CD4-positive, alpha-beta T cell treated with Interleukin-1 beta for 1 hour (primary cell): ENCODE measurements around the gene RUVBL1.

Experiments used
- DNase-seq, 2 donors: peaks; one replicate each; pipeline ENCODE4 v3.0.0-alpha.2; 2020 to 2022

The RUVBL1 gene

DNA sequence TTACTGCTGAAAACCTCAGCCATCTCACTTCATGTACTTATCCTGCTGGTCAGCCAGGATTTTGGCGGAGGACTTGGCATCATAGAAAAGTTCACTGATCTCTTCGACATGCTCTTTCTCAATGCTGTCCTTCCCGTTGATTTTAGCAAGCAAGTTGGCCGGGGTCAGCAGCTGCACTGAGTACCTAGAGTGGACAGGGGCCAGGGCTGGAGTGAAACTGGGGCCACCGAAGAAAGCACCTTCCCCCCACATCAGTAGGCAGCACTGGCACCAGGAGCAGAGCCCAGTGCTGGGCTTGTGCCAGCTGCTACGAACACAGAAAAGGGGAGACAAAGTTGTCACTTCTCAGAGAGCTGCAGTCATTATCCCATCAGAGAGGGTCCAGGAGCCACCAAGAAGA, 42.4 kb downstream of the RUVBL1 start:
- no peak for DNase-seq

DNA sequence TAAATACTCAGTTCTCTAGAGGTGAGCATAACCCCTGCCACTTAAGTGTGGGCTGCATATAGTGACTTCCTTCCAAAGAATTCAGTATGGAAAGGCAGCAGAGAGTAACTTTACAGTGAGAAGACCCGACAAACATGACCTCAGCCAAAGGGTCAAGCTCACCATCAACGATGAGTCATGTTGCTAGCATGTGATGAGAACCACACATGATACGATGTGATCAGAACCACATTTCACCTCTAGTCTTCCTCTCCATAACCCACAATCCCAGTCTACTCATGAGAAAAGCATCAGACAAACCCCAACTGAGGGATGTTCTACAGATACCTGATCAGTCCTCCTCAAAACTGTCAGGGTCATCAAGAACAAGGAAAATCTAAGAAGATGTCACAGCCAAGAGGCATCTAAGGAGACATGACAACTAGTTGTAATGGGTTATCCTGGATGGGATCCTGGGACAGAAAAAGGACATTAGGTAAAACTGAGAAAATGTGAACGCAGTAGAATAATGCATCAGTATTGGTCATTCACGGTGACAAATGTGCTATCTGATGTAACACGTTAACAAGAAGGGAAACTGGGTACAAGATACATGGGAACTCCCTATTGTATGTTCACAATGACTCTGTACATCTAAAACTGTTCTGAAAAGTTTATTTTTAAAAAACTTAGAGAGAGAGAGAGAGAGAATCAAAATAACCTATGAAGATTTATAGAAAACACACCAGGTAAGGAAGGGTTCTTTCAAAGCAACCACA, 43.1 kb downstream of the RUVBL1 start:
- no peak for DNase-seq

DNA sequence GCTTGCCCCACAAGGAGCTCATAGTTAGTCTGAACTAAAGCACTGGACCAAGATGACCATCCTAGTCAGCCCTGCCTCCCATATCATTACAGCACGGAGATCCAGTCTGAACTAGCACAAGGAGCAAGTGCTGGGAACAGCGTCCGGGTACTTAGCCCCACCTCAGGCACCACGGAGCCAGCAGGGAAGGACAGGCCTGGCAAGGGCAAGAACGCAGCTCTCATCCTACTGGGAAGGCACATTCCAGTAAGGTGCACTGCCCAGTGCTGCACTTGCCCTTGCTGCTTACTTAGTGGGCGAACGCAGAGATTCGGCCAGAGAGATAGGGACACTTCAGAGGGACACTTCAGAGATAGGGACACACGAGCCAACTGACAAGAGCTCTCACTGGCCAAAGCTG, 43.8 kb downstream of the RUVBL1 start:
- DNase-seq: no peak

DNA sequence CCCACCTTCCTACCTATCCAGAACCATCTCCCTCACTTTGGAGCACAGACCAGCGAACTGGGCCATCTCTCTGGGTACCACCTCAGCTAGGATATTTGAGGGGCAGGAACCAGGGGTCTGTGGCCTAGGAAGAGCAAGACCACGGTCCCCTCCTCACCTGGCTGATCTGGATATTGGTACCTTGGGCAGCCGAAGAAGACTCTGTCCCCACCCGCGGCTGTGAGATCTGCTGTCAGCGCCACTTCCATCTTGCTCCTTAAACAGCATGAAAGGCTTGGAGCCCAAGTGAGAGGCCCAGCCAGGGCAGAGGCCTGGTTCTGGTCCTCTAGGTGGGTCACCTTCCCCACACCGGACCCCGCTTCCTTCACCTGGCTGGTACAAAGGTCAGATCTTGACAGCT, 44.7 kb downstream of the RUVBL1 start:
- no peak for DNase-seq

DNA sequence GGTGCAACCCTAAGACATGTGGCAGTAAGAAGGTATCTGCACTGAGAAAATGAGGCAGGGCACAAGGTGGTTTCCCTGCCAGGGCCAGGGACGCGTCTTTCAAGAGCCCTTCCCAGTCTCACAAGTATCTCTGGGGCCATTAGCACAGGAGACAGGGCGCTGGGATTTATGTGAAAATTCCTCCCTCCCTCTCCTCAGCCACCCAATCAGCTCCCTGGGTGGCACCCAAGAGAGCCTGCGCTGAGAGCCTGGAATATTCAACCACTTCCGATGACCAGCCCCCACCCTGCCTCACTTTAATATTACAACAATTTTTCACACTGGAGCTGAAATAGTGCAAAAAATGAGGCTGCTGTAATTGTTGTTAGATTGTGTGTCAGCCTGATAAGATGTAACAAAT, 45.3 kb downstream of the RUVBL1 start:
- DNase-seq: no peak

DNA sequence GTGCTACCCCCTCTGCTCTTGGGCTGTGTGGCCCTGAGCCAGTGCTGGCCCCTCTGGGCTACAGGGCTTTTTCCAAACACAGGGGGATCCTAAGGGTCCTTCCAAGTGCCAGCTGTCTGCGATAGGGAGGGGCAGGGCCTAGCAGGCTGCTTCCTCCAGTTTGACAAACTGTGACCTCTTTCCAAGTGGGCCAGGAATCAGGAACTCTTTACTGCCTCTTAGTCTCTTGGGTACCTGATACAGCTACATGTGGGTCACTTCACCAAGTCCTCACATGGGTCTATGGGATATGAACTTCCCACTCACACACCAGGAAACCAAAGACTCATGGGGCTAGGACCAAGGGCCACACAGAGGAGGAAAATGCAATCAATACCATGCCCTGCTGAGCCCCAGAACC, 45.9 kb downstream of the RUVBL1 start:
- DNase-seq: no peak

DNA sequence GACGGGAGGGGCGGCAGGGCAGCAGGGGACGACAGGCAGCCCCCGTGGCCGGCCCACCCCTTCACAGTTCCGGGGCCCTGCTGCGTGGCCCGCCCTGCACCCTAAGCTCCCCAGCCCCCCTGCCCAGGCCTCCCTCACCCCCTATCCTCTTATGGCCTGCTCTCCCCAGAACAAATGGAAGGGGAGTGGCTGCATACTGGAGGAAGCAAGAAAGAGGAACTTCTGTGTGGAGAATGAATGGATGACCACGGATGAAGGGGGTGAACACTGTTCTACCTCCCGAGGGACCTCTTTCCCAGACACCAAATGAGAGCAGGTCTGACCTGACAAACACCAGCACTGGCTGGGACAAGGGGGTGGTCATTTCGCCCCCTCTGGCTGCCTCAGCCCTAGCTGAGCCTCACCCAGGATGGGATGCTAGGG, 46.4 kb downstream of the RUVBL1 start:
- DNase-seq: no peak

DNA sequence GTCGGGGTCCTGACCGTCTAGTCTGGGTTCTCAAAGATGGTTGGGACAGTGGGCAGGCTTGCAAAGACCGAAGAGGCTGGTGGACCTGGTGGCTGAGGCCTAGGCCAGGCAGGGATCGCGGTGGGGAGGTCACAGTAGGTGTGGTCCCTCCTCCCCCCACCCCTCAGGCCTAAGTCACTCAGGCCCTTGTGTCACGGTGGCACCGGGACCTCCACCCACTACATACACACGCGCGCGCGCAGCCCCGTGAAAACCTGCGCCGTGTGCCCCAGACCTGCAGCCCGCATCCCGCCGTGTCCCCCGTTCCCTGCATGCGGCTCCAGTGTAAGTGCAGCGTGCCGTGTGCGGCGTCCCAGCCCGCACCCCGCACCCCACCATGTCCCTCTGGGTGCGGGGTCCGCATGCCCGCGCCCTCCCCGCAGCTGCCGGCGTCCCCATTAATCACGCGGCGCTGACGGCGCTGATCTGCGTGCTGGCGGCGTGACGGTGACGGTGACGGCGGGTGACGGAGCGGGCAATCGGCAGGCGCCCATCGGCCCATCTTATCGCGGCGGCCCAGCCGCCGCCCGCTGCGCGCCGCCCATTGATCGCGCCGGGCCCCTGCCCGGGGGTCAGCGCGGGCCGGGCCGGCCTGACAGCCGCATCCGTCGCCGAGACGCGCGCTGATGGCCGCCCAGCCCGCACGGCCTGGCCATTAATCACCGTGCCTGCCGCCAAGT, 47.0 kb downstream of the RUVBL1 start:
- DNase-seq: peak in 1 of 2 donors; percentile 51

DNA sequence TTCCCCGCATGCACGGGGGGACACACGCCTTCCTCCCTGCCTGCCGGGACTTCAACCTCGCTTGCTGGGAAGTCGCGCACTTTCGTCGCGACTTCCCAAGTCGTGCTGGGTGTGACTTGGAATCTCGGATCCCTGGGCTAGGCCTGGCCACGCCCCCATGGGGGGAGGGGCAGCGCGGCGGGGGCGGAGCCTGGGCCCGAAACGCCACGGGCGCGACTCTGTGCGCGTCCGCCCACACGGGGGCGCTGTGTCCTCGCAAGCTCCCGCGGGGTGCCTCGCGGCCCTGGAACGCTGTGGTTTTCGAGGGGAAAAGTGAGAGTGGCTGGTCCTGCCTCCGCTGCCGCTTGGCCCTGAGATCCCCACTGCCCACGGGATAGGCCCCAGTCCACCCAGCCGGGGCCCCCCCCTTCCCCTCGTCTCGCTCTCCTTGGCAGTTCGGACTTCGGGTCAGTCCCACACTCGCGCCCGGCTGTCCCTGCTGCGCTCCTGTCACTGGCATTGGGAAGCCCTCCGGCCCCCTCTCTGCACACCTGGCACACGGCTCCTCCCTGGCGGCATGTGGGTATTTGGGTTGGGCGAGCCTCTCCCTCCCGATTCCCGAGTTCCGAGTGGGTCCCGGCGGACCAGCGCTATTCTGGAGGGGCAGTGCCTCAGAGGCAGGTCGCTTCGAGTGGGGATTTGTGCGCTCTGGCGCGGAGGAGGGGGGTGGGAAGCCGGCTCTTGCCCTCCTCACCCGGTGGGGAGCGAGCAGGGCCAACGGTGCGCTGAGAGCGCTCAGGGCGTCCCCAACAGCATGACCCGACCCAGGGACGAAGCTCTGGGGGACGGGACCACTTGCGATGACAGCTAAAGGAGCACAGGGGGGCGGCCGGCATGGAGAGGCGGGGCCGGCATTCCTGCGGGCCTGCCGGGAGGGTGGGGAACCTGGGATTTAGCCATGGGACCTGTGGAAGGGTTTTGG, 47.8 kb downstream of the RUVBL1 start:
- DNase-seq: peak; percentile 82 to 84

DNA sequence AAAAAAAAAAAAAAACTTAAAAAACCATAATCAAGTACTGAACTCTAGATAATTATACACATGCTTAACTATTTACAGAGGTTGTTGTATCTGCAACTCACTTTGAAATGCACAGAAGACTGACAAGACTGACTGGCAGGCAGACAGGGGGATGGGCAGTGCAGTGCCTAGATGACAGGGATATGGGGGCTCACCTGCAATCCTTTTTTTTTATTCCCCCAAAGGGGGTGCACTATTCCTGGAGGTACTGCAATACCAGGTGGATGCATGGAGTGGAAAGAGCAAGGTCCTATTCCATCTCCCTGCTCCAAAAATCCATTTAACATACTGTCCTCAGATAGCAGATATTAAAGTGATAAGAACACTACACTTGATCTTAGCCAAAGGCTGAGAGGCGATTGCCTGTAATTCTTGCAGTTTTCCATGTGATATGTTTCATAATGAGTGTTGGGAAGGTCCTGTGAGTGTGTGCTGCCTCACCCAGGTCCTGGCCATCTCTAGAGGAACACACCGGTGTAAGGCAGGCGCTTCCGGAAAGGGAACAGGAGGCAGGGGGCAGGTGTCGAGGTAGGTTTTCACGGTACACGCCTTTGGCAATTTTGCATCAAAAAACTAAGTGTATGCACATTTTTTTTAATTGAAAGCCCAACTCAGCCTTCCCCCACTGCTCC, 48.6 kb downstream of the RUVBL1 start:
- DNase-seq: no peak

DNA sequence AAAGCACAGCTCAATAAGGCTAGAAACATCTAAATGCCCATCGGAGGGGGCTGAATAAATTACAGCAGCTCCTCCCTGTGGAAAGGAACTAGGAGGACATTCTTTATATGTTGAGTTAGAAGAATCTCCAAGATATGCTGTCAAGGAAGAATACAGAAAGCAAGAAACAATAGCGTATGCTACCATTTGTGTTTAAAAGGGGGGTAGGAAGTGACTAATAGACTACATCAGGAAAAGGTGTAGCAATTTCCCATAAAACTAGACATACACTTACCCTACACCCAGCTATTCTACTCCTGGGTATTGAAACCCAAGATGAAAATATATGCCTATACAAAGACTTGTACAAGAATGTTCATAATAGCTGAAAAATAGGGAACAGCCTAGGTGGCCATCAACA, 49.8 kb downstream of the RUVBL1 start:
- DNase-seq: no peak

DNA sequence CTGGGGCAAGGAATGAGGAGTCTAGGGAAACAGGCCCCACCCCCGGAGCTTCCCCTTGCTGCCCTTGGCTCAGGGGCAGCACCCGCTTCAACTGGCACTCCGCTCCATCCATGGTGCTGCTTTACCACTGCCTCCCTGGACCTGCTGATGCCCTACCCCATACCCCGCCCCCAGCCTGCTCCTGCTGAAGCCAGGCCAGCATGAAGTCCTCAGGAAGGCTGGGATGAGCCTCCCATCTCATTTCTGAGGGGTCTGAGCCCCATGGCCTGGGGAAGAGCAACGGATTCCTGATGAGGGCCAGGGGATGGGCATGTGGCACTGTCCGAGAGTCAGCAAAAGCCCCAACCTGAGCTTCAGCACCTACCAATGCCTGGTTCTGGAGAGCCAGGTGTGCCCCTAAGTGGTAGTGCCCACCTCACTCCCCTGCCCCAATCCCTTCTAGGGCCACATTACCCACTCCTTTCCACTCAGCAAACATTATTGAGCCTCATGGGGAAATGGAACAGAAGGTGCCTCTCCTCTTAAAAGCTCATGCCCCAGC, 50.4 kb downstream of the RUVBL1 start:
- DNase-seq: no peak

DNA sequence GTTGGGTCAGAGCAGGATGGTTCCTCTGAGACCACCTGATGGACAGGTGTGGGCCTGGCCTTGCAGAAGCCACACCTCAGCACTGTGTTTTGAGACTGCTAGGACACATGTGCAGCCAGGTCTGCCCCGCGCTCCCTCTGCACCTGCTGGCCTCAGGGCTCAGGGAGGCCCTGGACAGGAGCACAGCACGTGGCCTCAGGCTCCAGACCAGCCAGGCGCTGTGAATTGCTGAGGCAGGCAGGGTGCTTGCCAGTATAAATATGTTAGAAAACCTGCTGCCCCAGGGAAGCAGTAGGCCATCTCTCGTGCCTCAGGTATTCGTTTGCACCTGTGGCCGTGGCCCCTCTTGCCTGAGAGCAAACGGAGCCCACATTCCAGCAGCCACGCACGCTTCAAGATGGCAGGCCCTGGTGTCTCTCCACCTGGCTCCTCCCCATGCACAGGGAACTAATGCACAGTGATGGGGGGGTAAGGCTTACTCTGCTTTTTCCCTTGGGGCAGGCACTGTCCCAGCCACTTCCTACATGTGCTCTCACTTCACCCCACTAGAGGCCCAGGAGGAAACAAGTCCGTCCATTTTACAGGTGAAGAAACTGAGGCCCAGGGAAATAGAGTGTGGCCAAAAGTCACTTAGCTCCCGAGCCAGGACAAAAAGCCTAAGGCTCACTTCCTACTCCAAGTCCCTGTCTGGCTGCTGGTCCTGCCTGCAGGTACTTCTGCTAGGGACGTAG, 51.0 kb downstream of the RUVBL1 start:
- DNase-seq: no peak

DNA sequence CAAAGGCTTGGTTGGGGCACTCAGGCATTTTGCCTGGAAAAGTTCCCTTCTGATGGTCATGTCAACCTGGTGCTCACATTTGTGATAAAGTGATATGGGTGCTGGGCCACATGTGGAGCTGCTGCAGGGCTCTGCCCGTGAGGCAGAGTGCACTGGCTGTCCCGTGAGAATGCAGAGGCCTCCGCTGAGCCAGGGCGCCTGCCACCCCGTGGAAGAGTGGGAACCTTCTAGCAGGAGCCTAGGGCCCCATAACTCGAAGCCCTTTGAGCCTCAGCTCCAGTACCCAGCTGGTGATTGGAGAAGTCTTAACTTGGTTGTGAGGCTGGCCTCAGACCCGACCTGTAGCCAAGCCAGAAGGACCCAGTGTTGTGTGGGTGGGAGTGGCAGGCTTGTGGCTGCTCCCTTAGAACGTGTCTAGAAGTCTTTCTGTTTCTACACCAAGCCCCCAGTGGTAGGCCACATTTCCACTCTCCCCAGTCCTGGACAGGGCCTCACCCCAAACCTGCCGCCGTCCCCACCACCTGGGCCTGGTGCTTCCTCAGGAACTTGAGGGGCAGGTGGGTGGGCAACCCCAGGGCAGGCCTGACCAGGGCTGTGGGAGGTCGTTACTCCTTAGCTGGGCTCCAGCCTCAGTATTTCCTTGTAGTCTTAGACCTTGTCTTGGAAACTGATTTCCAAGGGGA, 51.7 kb downstream of the RUVBL1 start:
- no peak for DNase-seq

DNA sequence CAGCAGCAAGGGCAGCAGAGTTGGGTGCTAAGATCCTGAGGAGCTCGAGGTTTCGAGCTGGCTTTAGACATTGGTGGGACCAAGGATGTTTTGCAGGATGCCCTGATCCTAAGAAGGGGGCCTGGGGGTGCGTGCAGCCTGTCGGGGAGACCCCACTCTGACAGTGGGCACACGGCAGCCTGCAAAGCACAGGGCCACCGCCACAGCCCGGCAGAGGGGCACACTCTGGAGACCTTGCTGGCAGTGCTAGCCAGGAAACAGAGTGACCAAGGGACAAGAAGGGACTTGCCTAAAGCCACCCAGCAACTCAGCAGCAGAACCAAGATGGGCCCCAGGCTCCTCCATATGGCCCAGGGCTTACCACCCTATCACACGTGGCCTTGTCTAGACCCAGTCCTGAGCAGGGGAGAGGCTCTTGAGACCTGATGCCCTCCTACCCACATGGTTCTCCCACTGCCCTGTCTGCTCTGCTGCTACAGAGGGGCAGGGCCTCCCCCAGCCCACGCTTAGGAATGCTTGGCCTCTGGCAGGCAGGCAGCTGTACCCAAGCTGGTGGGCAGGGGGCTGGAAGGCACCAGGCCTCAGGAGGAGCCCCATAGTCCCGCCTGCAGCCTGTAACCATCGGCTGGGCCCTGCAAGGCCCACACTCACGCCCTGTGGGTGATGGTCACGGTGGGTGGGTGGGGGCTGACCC, 52.6 kb downstream of the RUVBL1 start:
- DNase-seq: no peak

DNA sequence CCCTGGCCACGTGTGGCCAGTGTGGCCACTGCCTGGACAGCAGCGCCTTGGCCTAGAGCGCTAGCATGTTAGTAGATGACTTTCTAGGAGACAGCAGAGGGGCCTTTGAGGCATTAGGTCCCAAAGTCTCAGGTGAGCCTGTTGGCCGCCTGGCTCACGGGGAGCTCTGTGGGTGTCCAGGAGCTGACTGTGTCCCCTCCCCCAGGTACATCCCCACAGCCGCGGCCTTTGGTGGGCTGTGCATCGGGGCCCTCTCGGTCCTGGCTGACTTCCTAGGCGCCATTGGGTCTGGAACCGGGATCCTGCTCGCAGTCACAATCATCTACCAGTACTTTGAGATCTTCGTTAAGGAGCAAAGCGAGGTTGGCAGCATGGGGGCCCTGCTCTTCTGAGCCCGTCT, 54.3 kb downstream of the RUVBL1 start:
- DNase-seq: no peak

DNA sequence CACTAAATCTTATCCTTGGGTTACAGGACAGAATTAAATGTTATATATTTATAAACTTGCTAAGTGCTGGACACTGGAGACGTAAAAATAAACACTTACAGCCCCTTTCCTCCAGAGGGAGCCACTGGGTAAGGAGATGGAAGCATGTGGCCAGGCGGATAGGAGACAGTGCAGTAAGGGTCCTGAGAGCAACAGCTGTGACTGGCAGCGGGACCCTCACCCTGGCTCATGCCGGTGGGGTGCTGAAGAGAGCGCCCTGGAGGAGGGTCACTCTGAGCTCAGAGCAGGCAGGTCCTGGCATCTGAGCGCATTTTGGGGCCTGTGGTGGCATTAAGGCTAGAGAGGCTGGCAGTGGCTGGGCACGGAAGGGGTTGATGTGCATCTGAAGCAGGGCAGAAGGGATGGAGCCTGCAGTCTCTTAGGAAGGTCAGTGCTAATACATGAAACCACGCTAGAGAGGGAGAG, 55.4 kb downstream of the RUVBL1 start:
- DNase-seq: peak; percentile 26 to 54

DNA sequence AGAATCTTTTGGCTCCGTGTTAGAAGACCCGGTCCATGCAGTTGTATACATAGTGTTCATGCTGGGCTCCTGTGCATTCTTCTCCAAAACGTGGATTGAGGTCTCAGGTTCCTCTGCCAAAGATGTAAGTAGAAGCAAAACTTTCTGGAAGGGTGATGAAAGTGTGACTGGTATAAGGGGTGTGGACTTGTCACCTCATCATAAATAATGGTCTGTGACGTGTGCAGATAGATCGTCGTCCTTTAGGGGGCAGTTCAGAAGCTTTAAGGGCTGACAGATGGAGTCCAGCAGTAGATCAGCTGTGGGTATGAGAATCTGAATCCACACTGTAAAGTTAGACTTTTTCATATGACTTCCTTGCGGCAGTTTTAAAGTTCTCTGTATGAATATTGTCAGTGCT, 56.1 kb downstream of the RUVBL1 start:
- DNase-seq: no peak

DNA sequence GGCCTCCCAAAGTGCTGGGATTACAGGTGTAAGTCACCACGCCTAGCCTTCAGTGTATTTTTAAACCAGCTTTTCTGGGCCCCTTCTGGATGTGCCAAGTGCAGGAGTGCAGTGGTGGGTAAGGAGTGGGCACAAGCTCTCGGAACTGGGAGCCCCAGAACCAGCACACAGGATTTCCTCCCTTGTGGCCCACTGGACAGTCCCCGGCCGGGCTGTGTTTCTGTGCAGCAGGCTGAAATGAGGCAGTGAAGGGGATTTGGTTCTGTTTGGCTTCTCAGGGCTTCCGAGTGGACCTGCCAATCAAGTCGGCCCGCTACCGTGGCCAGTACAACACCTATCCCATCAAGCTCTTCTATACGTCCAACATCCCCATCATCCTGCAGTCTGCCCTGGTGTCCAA, 56.9 kb downstream of the RUVBL1 start:
- DNase-seq: no peak

DNA sequence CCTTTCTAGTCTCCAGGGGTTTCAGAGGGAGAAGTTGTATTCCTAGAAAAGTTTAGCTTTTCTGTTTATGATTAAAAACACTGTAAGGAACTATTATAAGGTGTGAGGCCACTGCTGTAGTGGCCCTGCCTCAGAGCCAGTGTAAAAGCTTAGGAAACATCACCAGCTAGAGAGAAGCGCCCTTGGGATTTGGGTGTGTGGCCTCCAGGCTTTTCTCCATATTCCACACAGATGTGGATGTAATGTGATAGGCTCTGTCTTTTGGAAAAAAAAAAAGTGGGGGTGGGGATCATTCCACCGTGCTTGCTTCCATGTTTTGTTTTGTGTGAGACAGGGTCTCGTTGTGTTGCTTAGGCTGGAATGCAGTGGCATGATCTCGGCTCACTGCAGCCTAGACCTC, 57.5 kb downstream of the RUVBL1 start:
- DNase-seq: no peak
